Small intestine (tissue), 7 donors: ENCODE results near the gene TENT5C. TPM values are rescaled to one million over a fixed set of nuclear protein-coding genes. Genes with fewer than 3 reads are reported as not detected.

Experiments
- DNase-seq, 2 donors: peaks; one replicate each; pipeline versions ENCODE4 v3.0.0 to v3.0.0-alpha.2; 2013
- FAIRE-seq: peaks from 2 replicates; lab custom pipeline; 2012; peaks lifted over from hg19 to GRCh38; lab: Jason Lieb, UNC
- H3K27ac ChIP-seq, 3 donors: one replicate each; pipeline ENCODE4 v1.5.1; 2013; ENCODE audit warnings: low read length in 2 of 3, mild to moderate bottlenecking in 2 of 3, control low read depth in 1 of 3, inconsistent platforms in 1 of 3, low read depth in 1 of 3, moderate library complexity in 1 of 3
- H3K27me3 ChIP-seq, 3 donors: one replicate each; pipeline ENCODE4 v1.6.1; 2013; ENCODE audit warnings: low read length in 3 of 3, inconsistent platforms in 1 of 3; ENCODE audit not compliant: control insufficient read depth in 3 of 3, insufficient read depth in 3 of 3
- H3K36me3 ChIP-seq, 3 donors: one replicate each; pipeline ENCODE4 v1.6.1; 2013; ENCODE audit warnings: low read length in 3 of 3, inconsistent platforms in 1 of 3, low read depth in 1 of 3, mild to moderate bottlenecking in 1 of 3, moderate library complexity in 1 of 3; ENCODE audit not compliant: control insufficient read depth in 3 of 3, insufficient read depth in 2 of 3
- H3K4me1 ChIP-seq, 3 donors: one replicate each; pipeline ENCODE4 v1.6.1; 2013; ENCODE audit warnings: low read length in 2 of 3, inconsistent platforms in 1 of 3, low read depth in 1 of 3, mild to moderate bottlenecking in 1 of 3, moderate library complexity in 1 of 3; ENCODE audit not compliant: control insufficient read depth in 3 of 3, insufficient read depth in 2 of 3
- H3K4me3 ChIP-seq, 3 donors: one replicate each; pipeline ENCODE4 v1.5.1; 2013; ENCODE audit warnings: low read length in 3 of 3, control low read depth in 1 of 3, inconsistent platforms in 1 of 3, low read depth in 1 of 3, mild to moderate bottlenecking in 1 of 3, moderate library complexity in 1 of 3
- H3K9me3 ChIP-seq, 2 donors: one replicate each; pipeline ENCODE4 v1.6.1; 2013; ENCODE audit warnings: low read depth in 1 of 2, low read length in 1 of 2; ENCODE audit not compliant: control insufficient read depth in 2 of 2, insufficient read depth in 1 of 2
- WGBS, 3 donors: extraction: QIAGEN DNeasy Blood & Tissue Kit; methylation state at CpG; one replicate each; pipeline ENCODE4 v1.1.7; 2013; 5-methylcytosine and 5-hydroxymethylcytosine counted together
- polyA plus RNA-seq, 4 donors: library from polyadenylated mRNA; stranded (reverse) in 3 of 4; unstranded in 1 of 4; fragments of 200-250 nt in 3 of 4; fragments of 120-200 nt in 1 of 4; gene quantifications; one replicate each; pipeline versions ENCODE4 v1.2.1 to v1.2.3, GENCODE V29; 2013
- donor health status: healthy with polysubstance abuse.
- donor health status: control.
- donor health status: control.
- donor health status: Bipolar disorder and iron deficiency.
- donor health status: healthy.

TENT5C gene
- polyA plus RNA-seq, 4 donors = 2.2 to 13.5 (median 3.9) TPM

DNA sequence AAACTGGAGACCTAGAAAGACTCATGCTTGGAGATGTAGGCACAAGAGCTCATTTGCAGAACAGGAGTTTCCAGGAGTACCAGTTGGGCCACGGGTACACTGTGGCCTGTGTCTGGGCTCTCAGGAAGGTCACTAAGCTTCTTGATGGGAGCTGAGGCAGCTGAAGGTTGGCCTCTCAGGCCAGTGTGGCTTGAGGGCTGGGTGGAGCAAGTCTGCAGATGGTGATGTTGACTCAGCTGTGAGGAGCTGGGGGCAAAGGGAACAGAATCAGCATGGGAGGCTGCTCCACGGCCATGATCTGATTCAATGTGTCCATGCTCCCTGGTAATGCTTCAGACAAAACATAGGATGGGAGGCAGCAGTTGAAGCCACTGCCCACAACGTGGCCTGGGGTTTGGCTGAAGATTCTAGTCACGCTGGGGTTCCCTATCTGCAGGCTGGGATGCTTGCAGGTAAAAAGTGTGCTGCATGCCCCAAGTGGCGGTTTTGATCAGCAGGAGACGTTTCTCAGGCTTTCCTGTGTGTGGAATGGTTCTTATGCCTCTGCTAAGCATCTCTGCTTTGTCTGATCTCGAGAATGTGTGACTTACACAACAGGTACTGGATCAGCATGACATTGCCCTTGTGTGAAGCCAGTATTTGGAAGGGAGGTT, 15.4 kb upstream of the TENT5C start:
- FAIRE-seq (no peak), DNase-seq (peak; percentile 46 to 52)
- 25 to 47% (median 29%) methylated on average over 7 of the region's 7 CpGs for WGBS, 3 donors
- Histone ChIP-seq H3K4me1 (peaks cover 0 to 3% (median 0%) of the 10 kb centered on the region in 3 donors), H3K9me3 (no peaks in the 10 kb centered on the region), H3K27ac (no peak overlapping the region), H3K4me3 (no peak overlapping the region), H3K36me3 (no peaks in the 10 kb centered on the region), H3K27me3 (no peaks in the 10 kb centered on the region)

DNA sequence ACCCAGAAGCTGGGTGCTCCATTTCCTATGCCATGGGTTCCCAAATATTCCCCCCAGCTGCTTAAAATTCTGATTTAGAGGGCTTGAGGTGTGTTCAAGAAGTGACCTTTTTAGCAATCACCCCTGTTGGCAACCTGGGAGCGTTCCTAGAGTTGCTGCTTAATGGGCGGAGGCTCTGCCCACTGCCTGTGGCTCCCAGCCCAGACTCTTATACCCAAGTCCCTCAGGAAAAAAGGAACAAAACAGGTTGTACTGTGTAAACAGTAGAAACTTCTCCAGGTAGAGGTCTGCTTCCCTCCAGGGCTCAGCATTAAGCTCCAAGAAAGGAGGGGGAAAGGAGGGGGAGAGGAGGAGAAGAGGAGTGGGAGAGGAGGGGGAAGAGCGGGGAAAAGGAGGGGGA, 14.6 kb upstream of the TENT5C start:
- H3K4me3 ChIP-seq = no peak overlapping the region
- H3K27me3 ChIP-seq = no peaks in the 10 kb centered on the region
- WGBS, 3 donors = 54 to 69% (median 66%) methylated on average over 3 of the region's 3 CpGs
- DNase-seq (no peak), FAIRE-seq (no peak)
- no peak overlapping the region for H3K27ac ChIP-seq
- H3K9me3 ChIP-seq = no peaks in the 10 kb centered on the region
- H3K36me3 ChIP-seq = no peaks in the 10 kb centered on the region
- peaks cover 0 to 3% (median 0%) of the 10 kb centered on the region in 3 donors for H3K4me1 ChIP-seq

DNA sequence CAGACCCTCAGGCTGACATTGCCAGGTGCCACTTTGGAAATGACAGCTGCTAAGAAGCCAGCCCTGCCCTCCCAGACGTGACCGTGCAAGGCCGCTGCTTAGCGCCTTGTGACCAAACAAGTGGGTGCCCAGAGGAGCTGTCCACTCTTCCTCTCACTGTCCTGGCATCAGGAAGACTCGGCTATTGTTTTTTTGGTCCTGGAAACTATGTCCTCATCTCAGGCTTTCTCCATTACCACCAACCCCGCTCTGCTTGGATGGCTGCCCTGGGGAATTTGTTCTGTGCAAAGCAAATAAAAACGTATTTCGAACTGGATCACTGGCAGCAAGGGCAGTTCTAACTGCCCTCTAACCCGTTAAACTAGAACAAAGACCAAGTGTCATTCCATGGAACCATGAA, 13.7 kb upstream of the TENT5C start:
- peaks cover 0 to 3% (median 0%) of the 10 kb centered on the region in 3 donors for H3K4me1 ChIP-seq
- FAIRE-seq (no peak), DNase-seq (no peak)
- WGBS, 3 donors = 68 to 83% (median 70%) methylated on average over 9 of the region's 9 CpGs
- H3K9me3 ChIP-seq = no peaks in the 10 kb centered on the region
- no peaks in the 10 kb centered on the region for H3K27me3 ChIP-seq
- H3K4me3 ChIP-seq = no peak overlapping the region
- no peak overlapping the region for H3K27ac ChIP-seq
- no peaks in the 10 kb centered on the region for H3K36me3 ChIP-seq

DNA sequence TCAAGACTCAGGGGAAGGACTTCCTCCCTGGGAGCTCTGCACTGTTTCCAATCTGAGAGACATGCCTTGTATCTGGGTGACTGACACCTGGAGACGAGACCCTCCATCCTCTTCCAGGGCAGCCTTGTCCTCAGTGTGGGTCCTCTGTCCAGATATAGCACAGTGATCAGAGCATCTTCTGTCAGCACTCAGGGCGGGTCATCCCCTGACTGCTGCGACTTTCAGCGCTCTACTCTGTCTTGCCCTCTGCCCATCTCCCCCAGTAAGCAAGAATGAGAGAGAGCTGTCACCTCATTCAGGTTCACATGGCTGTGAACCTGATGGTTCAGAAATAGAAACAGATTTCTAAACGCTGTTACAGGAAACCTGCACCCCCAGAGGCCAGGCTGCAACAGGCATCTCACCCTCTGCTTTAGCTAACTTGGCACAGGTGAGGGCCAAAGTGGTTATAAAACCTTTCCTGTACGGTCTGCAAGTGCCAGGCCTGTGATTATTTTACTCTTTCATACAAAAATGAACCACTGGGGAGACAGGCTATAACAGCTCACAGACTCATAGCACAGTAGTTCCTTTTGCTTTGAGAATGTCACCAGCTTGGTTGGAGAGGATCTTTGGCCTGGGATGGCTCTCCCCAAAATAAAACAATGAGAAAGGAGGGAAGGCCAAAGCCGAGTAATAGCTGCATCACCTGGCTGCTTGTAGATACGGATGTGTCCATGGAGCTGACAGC, 11.4 kb upstream of the TENT5C start:
- FAIRE-seq = no peak
- WGBS, 3 donors = 76 to 80% (median 77%) methylated on average over 8 of the region's 8 CpGs

DNA sequence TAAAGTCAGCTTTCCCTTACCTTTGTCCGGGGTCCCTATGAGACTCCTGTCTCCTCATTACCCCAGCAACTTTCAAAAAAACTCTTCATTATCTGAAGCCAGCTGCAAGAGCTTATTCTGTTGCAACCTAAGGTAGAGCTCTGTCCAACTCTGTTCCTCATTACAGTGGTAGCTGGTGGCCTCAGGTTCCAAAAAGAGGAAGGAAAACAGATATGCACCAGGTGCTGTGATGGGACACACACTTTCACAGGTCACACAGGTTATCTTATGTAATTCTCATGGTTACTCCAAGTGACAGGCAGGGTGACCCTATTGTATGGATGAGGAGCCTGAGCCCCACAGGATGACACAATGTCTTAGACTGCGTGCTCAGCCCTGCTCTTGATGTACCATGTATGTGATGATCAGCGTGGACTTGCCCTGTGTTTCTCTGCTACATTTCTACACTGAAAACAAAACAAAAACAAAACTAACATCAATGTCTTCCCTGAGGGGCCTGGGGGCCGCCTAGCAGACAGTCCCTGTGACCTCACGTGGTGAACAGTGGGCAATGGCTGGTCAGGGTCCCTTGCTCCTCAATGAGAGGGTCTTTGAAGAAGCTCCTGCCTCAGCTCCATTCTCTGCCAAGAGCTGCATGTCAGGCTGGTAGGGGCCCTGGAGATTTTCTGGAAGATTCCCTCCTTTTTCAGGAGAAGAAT, 9.7 kb upstream of the TENT5C start:
- H3K36me3 ChIP-seq = no peaks in the 10 kb centered on the region
- peaks cover 0 to 2% (median 0%) of the 10 kb centered on the region in 3 donors for H3K27me3 ChIP-seq
- no peak overlapping the region for H3K4me3 ChIP-seq
- H3K27ac ChIP-seq = no peak overlapping the region
- no peak for DNase-seq
- no peaks in the 10 kb centered on the region for H3K4me1 ChIP-seq
- FAIRE-seq = no peak
- 67 to 82% (median 75%) methylated on average over 5 of the region's 5 CpGs for WGBS, 3 donors
- H3K9me3 ChIP-seq = no peaks in the 10 kb centered on the region

More for the DNA sequence above, 11.4 kb upstream of the TENT5C start:
- Histone ChIP-seq H3K9me3 (no peaks in the 10 kb centered on the region), H3K4me1 (peaks cover 0 to 3% (median 0%) of the 10 kb centered on the region in 3 donors), H3K27ac (no peak overlapping the region), H3K4me3 (no peak overlapping the region), H3K36me3 (no peaks in the 10 kb centered on the region), H3K27me3 (no peaks in the 10 kb centered on the region)
- no peak for DNase-seq

DNA sequence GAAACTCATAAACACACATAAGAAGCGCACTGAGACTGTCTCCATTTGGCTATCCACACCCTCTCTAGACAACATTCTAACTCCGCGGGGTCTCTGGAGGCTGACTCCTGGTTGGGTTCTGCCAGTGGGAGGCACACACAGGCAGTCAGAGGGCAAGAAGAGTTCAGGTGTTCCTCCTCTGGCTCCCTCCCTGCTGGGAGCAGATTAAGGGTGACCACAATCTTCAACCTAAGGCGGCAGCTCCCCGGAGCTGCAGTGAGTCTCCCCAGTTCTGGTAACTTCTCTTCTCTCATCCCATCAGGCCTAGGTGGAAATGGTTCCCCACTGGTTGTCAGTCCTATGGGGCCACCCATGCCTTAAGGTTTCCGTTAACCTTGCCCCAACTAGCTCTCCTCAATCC, 7.4 kb upstream of the TENT5C start:
- H3K36me3 ChIP-seq = no peaks in the 10 kb centered on the region
- 80 to 90% (median 84%) methylated on average over 6 of the region's 6 CpGs for WGBS, 3 donors
- no peaks in the 10 kb centered on the region for H3K9me3 ChIP-seq
- FAIRE-seq = no peak
- peaks cover 0 to 5% (median 2%) of the 10 kb centered on the region in 3 donors for H3K27me3 ChIP-seq
- no peak overlapping the region for H3K27ac ChIP-seq
- H3K4me1 ChIP-seq = no peaks in the 10 kb centered on the region
- no peak overlapping the region for H3K4me3 ChIP-seq
- no peak for DNase-seq

DNA sequence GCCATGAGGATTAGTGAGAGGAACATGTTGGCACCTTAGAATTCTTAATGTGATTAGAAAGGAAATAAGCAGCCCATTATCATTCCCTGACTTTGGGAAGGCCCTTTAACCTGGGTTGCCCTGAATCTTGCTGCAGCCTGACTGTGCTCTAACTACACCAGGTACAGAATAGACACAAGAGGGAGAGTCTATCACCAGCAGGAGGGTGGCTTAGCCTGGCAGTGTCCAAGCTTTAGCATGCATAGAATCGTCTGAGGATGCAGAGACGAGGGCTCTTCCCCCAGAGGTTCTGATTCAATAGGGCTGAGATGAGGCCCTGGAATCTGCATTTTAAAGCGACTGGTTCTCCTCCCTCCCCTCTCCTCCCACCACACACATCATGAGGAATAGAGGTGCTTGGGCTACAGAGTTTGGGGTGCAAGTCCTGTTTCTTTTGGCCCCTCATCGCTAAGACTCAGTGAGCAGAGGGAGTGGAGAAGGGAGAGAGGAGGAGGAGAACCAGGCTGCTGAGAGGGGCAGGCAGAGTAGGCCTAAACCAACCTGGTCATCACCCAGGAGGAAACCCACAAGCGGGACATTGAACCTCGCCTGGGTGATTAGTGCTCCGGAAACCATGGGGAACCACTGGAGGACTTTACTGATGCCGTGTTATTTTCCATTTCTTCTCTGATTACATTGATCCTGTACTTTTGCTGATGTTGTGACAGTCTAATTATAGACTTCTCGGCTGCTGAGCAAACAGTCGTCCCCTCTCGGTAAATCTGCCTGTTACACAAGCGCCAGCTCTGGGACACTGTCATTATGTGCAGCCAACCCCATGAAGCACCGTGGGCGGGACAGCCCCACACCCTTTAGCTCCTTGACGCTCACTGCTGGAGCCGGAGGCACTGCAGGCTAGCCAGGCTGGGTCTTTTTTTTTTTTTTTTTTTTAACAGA, 6.3 kb upstream of the TENT5C start:
- H3K4me3 ChIP-seq = no peak overlapping the region
- no peaks in the 10 kb centered on the region for H3K4me1 ChIP-seq
- WGBS, 3 donors = 84% methylated on average over 16 of the region's 16 CpGs
- no peaks in the 10 kb centered on the region for H3K9me3 ChIP-seq
- DNase-seq = no peak
- peaks cover 0 to 5% (median 2%) of the 10 kb centered on the region in 3 donors for H3K27me3 ChIP-seq
- no peaks in the 10 kb centered on the region for H3K36me3 ChIP-seq
- no peak for FAIRE-seq
- H3K27ac ChIP-seq = no peak overlapping the region
